ENCODE results near the gene ALDH16A1. TPM values are rescaled to one million over a fixed set of nuclear protein-coding genes. Genes with fewer than 3 reads are reported as not detected.

The ALDH16A1 gene
- total RNA-seq, 1 experiment from 2014 or later: 51.7 TPM

DNA sequence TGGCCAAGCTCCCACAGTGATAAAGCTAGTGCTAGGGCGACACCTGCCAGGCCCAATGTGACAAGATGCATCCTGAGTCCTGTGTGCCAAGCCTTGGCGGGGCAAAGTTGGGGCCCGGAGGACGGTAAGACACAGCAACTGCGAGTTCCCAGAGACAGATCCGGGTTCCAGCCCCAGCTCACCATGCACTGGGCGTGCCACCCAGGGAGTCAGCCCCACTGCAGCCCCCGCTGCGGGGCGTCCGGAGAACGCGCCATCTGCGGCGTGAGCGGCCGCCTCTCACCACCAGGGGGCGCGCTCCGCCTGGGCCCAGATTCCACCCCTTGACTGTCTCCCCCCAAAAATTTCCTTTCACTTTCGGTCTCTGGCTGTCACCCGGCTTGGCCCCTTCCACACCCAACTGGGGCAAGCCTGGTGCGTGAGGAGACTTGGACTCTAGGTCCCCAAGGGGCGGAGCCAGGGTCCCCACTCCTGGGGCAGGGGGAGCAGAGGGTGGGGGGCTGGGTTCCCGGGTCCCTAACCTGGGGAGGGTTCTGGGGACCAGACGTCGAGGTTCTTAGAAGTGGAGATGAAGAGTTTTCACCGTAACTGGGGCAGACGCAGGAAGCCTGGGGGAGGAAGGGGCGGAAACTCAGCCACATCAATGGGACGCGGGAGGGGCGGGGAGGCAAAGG is 21.0 kb downstream of the ALDH16A1 start, which contains the start of gene FLT3LG:
FLT3LG (plus strand) TSS at position 348 of the 674 bp plus-strand sequence. CDS start 425 bp downstream, outside the sequence.
- Mint-ChIP-seq H3K9me3 (peaks cover 0 to 2% of the 10 kb centered on the region in 2 experiments; a peak in 1 of 5 replicates), H3K27me3 (ENCODE audit: low read depth) (peaks cover 19% of the 10 kb centered on the region), H3K36me3 (ENCODE audit: insufficient read depth in 1 of 3, low read depth in 3 of 3) (peaks cover 3 to 15% (median 14%) of the 10 kb centered on the region in 3 experiments; a peak in 4 of 7 replicates), H3K4me1 (peaks cover 13 to 27% of the 10 kb centered on the region in 2 experiments), H3K4me3 (peak within 1 kb of the TSS; percentile 54 to 66; a peak in 4 of 5 replicates), H3K27ac (no peak within 1 kb of the TSS)
- Histone ChIP-seq H3K27me3 (ENCODE audit: insufficient read depth, low read length) (no peaks in the 10 kb centered on the region; the same call in 1 of the 2 replicates), H3K4me2 (ENCODE audit: insufficient read depth, insufficient read length, low read length) (peak within 1 kb of the TSS; percentile 37), H3K23me2 (ENCODE audit: insufficient read length, low read depth, low read length, poor library complexity, severe bottlenecking) (no peaks in the 10 kb centered on the region), H3K9ac (ENCODE audit: extremely low read depth, insufficient read length, low read length) (no peak within 1 kb of the TSS), H2BK15ac (ENCODE audit: low read depth, low read length) (no peak within 1 kb of the TSS), H3K23ac (ENCODE audit: insufficient read length, low read depth, low read length) (no peak within 1 kb of the TSS), H3K18ac (ENCODE audit: insufficient read length, low read depth, low read length) (no peak within 1 kb of the TSS), H2AK5ac (ENCODE audit: insufficient read length, low read length) (no peak within 1 kb of the TSS), H3K79me2 (ENCODE audit: insufficient read depth, low read length) (no peaks in the 10 kb centered on the region), H2BK20ac (ENCODE audit: low read depth, low read length, poor library complexity, severe bottlenecking) (no peak within 1 kb of the TSS), H4K20me1 (ENCODE audit: control insufficient read depth, insufficient read depth, insufficient read length) (no peaks in the 10 kb centered on the region), H2AFZ (ENCODE audit: low read length) (no peak within 1 kb of the TSS), H4K5ac (ENCODE audit: insufficient read length, low read depth, low read length) (no peak within 1 kb of the TSS), H2BK120ac (ENCODE audit: low read depth, low read length, poor library complexity, severe bottlenecking) (no peak within 1 kb of the TSS), H3K79me1 (ENCODE audit: insufficient read depth, low read depth, low read length, poor library complexity, severe bottlenecking) (no peaks in the 10 kb centered on the region), H3K56ac (ENCODE audit: insufficient read length, low read depth, low read length) (no peak within 1 kb of the TSS), H2BK12ac (ENCODE audit: insufficient read length, low read depth, low read length) (no peak within 1 kb of the TSS), H3K14ac (ENCODE audit: insufficient read depth, low read length) (no peak within 1 kb of the TSS), H4K91ac (ENCODE audit: insufficient read length, low read depth, low read length) (no peak within 1 kb of the TSS), H3T11ph (ENCODE audit: low read length) (no peak within 1 kb of the TSS), H3K9me3 (ENCODE audit: control insufficient read depth, low read depth, low read length) (no peaks in the 10 kb centered on the region), H4K8ac (replicated peaks; ENCODE audit: insufficient read length, low read depth, low read length) (no peak within 1 kb of the TSS), H3K27ac (ENCODE audit: insufficient read length, low read depth, low read length) (no peak within 1 kb of the TSS), H3K4ac (ENCODE audit: low read depth, low read length) (no peak within 1 kb of the TSS), H3K4me1 (ENCODE audit: insufficient read depth, low read length) (peaks cover 3% of the 10 kb centered on the region; the same call in 1 of the 2 replicates), H2BK5ac (ENCODE audit: insufficient read length, low read length) (no peak within 1 kb of the TSS)
- peak; percentile 68 for DNase-seq
- TF ChIP-seq, protein P1, sequence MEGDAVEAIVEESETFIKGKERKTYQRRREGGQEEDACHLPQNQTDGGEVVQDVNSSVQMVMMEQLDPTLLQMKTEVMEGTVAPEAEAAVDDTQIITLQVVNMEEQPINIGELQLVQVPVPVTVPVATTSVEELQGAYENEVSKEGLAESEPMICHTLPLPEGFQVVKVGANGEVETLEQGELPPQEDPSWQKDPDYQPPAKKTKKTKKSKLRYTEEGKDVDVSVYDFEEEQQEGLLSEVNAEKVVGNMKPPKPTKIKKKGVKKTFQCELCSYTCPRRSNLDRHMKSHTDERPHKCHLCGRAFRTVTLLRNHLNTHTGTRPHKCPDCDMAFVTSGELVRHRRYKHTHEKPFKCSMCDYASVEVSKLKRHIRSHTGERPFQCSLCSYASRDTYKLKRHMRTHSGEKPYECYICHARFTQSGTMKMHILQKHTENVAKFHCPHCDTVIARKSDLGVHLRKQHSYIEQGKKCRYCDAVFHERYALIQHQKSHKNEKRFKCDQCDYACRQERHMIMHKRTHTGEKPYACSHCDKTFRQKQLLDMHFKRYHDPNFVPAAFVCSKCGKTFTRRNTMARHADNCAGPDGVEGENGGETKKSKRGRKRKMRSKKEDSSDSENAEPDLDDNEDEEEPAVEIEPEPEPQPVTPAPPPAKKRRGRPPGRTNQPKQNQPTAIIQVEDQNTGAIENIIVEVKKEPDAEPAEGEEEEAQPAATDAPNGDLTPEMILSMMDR (conservative IDR thresholded peaks at IDR 0.05): peak; percentile 99
- no CpG with 5 or more reads among the region's 33 CpGs for WGBS (ENCODE audit: extremely low coverage, insufficient read length, low lambda C conversion rate)

Data from H9 (cell line).